Right lobe of liver (tissue), 6 donors: ENCODE measurements around the gene CDKL5. TPM values are rescaled to one million over a fixed set of nuclear protein-coding genes. Genes with fewer than 3 reads are reported as not detected.

Experiments used
- ATAC-seq, 4 donors: fragments of 200-7000 bp; cut with Tn5 transposase; one replicate each; pipeline ENCODE4 v1.9.1; 2020; ENCODE audit warnings: mild to moderate bottlenecking in 4 of 4, moderate library complexity in 4 of 4
- DNase-seq, 3 donors: peaks; one replicate each; pipeline ENCODE4 v3.0.0-alpha.2; 2020
- H3K27ac ChIP-seq, 3 donors: fragments of 200-600 bp; one replicate each; pipeline ENCODE4 v1.8.0; 2022
- H3K27me3 ChIP-seq, 2 donors: fragments of 200-600 bp; one replicate each; pipeline ENCODE4 v1.8.0; 2022
- H3K36me3 ChIP-seq, 4 donors: fragments of 200-600 bp; sonication (generic) in 1 of 4; one replicate each; pipeline versions ENCODE4 v1.5.1 to v1.8.0; 2017 to 2022; ENCODE audit warnings: control low read depth in 1 of 4
- H3K4me1 ChIP-seq, 4 donors: fragments of 200-600 bp; sonication (generic) in 1 of 4; one replicate each; pipeline versions ENCODE4 v1.5.1 to v1.8.0; 2017 to 2022; ENCODE audit warnings: control low read depth in 1 of 4
- H3K4me3 ChIP-seq, 3 donors: fragments of 200-600 bp; one replicate each; pipeline ENCODE4 v1.8.0; 2022
- H3K9me3 ChIP-seq, 4 donors: fragments of 200-600 bp; sonication (generic) in 1 of 4; one replicate each; pipeline versions ENCODE4 v1.5.1 to v1.8.0; 2017 to 2022; ENCODE audit warnings: control low read depth in 1 of 4
- CTCF ChIP-seq, 4 donors: fragments of 200-600 bp in 3 of 4; fragments of 450-650 bp in 1 of 4; IDR thresholded peaks; one replicate each; pipeline versions ENCODE4 v1.5.1 to v1.8.0; 2016 to 2022; ENCODE audit warnings: antibody characterized with exemption in 4 of 4, mild to moderate bottlenecking in 2 of 4
- POLR2A ChIP-seq: fragments of 450-650 bp; IDR thresholded peaks from one replicate; pipeline ENCODE4 v1.6.1; 2017; ENCODE audit warnings: antibody characterized with exemption, mild to moderate bottlenecking
- WGBS: methylation state at CpG from one replicate; pipeline ENCODE4 v1.1.6; 2018; ENCODE audit warnings: low coverage, low lambda C conversion rate; ENCODE audit not compliant: insufficient coverage; ENCODE audit errors: missing lambda C conversion rate; 5-methylcytosine and 5-hydroxymethylcytosine counted together
- intact Hi-C, 2 donors: fragments of 100-400 bp; cut with DNase I; formaldehyde crosslinking; loops; one replicate each; pipeline versions ENCODE4 v1.11.2 to v1.14.1; 2022
- small RNA-seq, 2 experiments: library from RNA; depleted of rRNA; stranded (forward); fragments of <200 nt; gene quantifications; one replicate each; pipeline ENCODE3, GENCODE V24; 2016
- total RNA-seq, 6 experiments: library from RNA; depleted of rRNA in 2 of 6; stranded (reverse); fragments of >200 nt in 2 of 6; fragmentation: NEBNext Ultra II Directional in 3 of 6; extraction: Animal tissue kit (Norgen Biotek cat#: 25700) in 3 of 6; gene quantifications; one replicate each; pipeline versions ENCODE4 v1.1.0 to v1.2.4, GENCODE V29; 2016 to 2023
- donor health status: DM: no; HTN: yes; CAD: no.
- donor health status: DM: no; HTN: no; CAD: no.
- donor health status: DM: no; HTN: no; CAD: no.
- donor health status: DM: no; HTN: yes; CAD: no.
- donor health status: DM: no; HTN: yes; CAD: no.

The CDKL5 gene
- total RNA-seq, 6 experiments from 2014 or later = 1.7 to 3.1 (median 2.4) TPM

GRCh38 chrX:18698737-18699650, 273.6 kb downstream of the CDKL5 start:
- intact Hi-C loops = no loop called here
- Histone ChIP-seq H3K4me1 (no peaks in the 10 kb centered on the region), H3K4me3 (no peak overlapping the region), H3K27ac (no peak overlapping the region), H3K36me3 (no peaks in the 10 kb centered on the region), H3K27me3 (peaks cover 0 to 5% of the 10 kb centered on the region in 2 donors), H3K9me3 (no peaks in the 10 kb centered on the region)
- TF ChIP-seq POLR2A = no peak
- TF ChIP-seq CTCF (IDR thresholded peaks at IDR 0.05) = no peak
- DNase-seq (no peak), ATAC-seq (no peak)
- 63% methylated on average over 12 of the region's 12 CpGs for WGBS

GRCh38 chrX:18701621-18702361, 276.4 kb downstream of the CDKL5 start:
- TF ChIP-seq POLR2A (no peak), CTCF (IDR thresholded peaks at IDR 0.05) (no peak)
- peaks cover 0 to 5% of the 10 kb centered on the region in 2 donors for H3K27me3 ChIP-seq
- H3K4me3 ChIP-seq = no peak overlapping the region
- peak; percentile 67 to 84 (median 74) for ATAC-seq
- DNase-seq = peak; percentile 75 to 79 (median 77)
- whole genome bisulfite sequencing = 33% methylated on average over 3 of the region's 5 CpGs
- no peaks in the 10 kb centered on the region for H3K4me1 ChIP-seq
- H3K36me3 ChIP-seq = no peaks in the 10 kb centered on the region
- intact Hi-C loops = no loop called here
- no peak overlapping the region for H3K27ac ChIP-seq
- no peaks in the 10 kb centered on the region for H3K9me3 ChIP-seq

GRCh38 chrX:18702362-18703195, 277.2 kb downstream of the CDKL5 start:
- Histone ChIP-seq H3K36me3 (no peaks in the 10 kb centered on the region), H3K27ac (no peak overlapping the region), H3K27me3 (peaks cover 0 to 5% of the 10 kb centered on the region in 2 donors), H3K4me1 (no peaks in the 10 kb centered on the region), H3K4me3 (no peak overlapping the region), H3K9me3 (no peaks in the 10 kb centered on the region)
- 47% methylated on average over 12 of the region's 12 CpGs for WGBS
- intact Hi-C loops = no loop called here
- no peak for ATAC-seq
- TF ChIP-seq POLR2A (no peak), CTCF (IDR thresholded peaks at IDR 0.05) (no peak)
- DNase-seq = no peak

Small RNA genes within 50 kb of the gene (small RNA-seq; reads per million reads assigned to genes)
- 0 reads per million in 2 experiments for gene RF00019

Other genes with a start within 250 kb of the CDKL5 start
- under 1 TPM in 1 of 6 experiments, not detected in 5; 0.05 TPM for gene BEND2, start 204.7 kb upstream of the CDKL5 start, total RNA-seq
- gene SCML2, start 70.9 kb upstream of the CDKL5 start, total RNA-seq = 1 to 10 TPM in 2 of 6 experiments, under 1 TPM in 4; 0.48 to 1.3 (median 0.82) TPM
- not detected for gene RS1, start 246.5 kb downstream of the CDKL5 start, total RNA-seq